ENCODE measurements around the gene ASAP2.
"Not testable (repeated sequence)": the region's sequence is repeated elsewhere in the genome, so short reads cannot be mapped to it uniquely, and the experiment has no call there.

The ASAP2 gene

GRCh38 chr2:9212661-9213411 lies 6.2 kb downstream of the ASAP2 start:
- DNase-seq: no peak

DNA sequence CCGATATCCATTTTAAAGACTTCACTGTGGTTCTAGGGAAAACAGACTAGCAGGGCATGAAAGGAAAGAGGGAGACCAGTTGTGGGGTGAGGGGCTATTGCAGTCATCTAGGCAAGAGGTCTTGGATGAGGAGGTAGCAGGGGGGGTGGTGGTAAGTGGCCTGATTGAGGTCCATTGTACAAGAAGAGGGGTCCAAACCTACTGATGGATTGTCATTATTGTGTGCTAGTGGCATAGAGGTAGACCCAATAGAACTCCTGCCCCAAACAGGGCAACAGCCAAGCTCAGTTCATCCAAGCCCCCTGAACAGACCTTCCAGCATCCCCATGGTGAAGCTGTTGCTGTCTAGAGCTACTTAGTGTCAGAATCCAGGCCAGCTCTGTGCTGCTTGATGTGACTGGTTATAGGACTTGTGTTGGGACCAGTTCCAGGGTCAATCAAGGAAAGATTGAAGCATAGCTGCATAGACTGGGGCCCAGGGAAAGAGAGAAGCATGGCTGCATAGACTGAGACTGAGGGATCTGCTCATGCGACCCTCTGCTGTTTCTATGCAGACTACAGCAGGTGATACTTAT lies 7.0 kb downstream of the ASAP2 start:
- DNase-seq: no peak

- no peak for DNase-seq
Measured at GRCh38 chr2:9214873-9215272, 8.3 kb downstream of the ASAP2 start.

DNA sequence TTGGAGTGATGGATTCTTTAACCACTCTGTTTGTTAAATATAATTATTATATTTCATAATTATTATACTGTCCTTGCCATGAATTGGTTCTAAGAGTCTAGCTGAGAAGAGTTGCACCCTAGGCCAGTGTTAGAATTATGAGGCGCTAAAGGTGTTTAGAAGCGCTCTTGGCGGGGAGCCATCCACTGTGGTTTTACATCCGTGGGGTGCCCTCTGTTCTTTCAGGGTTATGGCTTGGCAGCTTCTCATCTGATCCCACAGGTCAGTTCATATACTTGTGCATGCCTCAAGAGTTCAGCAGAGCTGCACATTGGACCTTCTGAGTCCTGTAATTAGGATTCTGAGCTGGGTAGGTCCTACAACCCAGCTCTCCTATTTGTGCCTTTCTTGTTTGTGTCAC lies 9.1 kb downstream of the ASAP2 start:
- DNase-seq: no peak

DNA sequence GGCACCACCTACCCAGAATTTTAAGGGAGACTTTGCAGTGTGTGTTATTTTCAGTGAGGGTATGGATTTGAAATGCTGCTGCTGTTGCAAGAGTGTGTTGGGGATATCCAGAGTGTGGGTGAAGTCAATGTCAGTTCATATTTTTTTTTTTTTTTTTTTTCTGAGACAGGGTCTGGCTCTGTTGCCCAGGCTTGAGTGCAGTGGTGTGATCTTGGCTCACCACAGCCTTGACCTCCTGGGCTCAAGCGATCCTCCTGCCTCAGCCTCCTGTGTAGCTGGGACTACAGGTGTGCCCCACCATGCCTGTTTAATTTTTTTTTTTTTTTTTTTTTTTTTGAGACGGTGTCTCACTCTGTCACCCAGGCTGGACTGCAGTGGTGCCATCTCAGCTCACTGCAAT lies 9.5 kb downstream of the ASAP2 start:
- not testable (repeated sequence) for DNase-seq

- DNase-seq: no peak
Measured at GRCh38 chr2:9217838-9218770, 11.5 kb downstream of the ASAP2 start.

DNA sequence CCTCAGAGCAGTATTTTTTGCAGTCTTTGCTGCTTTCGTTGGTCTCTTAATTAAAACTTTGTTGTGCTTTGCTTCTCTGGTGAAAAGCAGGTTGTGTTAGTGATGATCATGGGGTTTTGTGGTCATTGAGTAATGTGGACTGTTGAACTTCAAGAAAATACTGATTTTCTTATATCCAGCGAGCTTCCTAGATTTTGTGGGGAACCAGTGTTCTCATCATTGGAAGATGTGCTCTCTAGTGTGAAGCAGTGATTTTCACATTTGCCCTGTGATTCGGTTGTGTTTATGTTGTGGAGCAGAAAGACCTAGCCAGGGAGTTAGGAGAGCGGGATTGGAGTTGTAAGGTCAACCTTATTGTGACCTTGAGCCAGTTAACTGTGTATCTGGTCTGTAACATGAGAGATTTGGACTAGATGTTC lies 12.4 kb downstream of the ASAP2 start:
- no peak for DNase-seq

GRCh38 chr2:9220201-9220600 lies 13.6 kb downstream of the ASAP2 start:
- no peak for DNase-seq

- no peak for DNase-seq
Measured at GRCh38 chr2:9221223-9221622, 14.6 kb downstream of the ASAP2 start.

DNA sequence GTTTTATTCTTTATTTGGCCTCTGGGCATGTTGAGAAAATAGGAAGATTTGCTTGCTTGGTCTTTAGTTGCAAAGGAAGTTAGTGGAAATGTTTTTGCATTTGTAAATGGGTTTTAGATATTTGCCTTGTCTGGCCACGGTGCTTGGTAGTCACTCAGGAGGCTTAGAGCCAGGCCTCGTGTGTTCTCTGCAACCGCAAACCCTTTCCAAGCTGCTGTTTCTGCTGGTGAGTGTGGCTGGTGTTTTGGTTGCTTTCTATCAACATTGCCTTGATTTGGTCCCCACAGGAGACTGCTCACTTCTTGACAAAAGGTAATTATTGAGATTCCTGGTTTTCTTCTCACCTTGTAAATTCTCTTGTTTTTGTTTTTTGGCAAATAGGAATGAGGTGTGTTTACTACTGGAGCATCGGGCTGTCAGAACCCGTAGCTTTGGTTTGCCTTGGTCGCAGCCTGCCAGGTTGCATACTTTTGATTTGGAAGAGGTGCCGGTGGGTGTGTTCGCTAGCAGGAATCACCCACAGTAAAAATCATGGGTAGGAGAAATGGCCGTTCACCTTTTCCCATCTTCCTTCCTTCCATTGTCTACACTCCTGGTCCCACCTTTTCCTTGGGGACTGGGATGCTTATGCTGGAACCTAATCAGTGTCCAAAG lies 15.8 kb downstream of the ASAP2 start:
- DNase-seq: no peak

- DNase-seq: no peak
Measured at GRCh38 chr2:9222893-9223287, 16.3 kb downstream of the ASAP2 start.

DNA sequence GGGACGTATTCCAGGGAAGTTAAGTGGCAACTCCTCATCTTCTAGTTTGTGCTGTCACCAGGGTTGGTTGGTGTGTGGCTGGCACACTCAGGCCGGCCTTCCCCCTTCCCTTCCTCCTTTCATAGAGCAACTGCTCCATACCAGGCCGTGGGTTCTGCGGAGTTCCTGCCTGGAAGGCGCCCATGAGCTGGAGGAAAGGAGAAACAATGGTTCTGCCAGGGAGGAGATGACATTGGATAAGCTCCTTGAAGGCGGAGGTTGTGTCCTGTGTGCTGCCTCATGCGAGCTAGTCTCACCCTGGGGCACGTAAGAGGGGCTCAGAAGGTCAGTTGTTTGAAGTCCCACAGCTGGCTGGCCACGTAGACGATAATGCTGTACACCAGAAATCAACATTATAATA lies 19.2 kb downstream of the ASAP2 start:
- no peak for DNase-seq

GRCh38 chr2:9226458-9227380 lies 20.1 kb downstream of the ASAP2 start:
- DNase-seq: no peak

GRCh38 chr2:9228088-9228751 lies 21.6 kb downstream of the ASAP2 start:
- DNase-seq: no peak

- no peak for DNase-seq
Measured at GRCh38 chr2:9228781-9229469, 22.3 kb downstream of the ASAP2 start.

GRCh38 chr2:9229470-9229820 lies 22.8 kb downstream of the ASAP2 start:
- no peak for DNase-seq

DNA sequence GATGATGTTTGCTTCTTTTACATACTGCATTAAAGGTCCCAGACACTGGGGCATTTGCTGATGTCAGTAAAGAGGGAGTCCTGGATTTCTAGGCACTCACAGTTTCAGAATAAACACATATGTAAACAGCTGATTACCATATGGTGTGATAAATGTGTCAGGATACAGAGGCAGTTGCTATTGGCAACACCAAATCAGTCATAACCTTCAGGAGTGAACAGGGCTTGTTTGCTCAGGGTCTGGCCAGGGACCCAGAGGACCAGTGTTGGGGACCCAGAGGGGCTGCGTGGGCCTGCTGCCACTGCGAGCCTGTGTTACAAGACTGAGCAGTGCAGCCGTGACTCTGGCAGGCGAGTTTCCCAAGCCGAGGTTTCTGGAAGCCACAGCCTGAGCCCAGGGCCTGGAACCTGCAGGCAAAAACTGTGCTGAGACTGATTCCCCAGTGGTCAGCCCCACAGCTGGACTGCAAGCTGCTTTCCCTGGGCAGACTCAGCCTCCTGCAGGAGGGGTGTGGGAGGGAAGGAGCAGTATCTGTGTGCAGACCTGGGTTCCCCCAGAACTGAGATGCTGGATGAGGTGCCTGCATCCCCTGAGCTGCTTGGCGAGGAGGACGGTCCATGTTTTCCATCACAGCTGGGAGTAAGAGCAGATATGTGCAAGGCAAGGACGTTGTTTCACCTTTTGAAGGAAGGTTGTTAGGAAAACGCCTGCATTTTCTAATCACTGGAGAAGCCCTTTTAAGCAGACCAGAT lies 23.6 kb downstream of the ASAP2 start:
- DNase-seq: no peak

DNA sequence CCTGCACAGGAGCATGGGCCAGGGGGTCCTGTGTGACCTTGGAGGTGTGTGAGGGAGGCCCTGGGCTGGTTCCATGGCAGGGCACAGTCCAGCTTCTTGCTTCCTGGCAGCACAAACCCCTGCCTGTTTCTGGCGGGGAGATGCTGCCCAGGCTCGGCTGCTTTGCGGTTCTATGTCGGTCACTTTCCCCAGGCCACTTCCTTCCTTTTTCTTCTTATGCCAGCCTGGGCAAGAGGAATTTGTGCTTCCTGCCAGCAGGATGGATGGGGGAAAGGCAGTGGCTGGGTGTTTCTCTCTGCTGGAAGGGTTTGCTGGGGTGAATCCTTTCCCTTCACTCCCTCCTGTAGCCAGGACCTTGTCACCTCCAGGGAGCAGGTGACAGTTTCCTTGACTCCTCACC lies 24.3 kb downstream of the ASAP2 start:
- DNase-seq: no peak

DNA sequence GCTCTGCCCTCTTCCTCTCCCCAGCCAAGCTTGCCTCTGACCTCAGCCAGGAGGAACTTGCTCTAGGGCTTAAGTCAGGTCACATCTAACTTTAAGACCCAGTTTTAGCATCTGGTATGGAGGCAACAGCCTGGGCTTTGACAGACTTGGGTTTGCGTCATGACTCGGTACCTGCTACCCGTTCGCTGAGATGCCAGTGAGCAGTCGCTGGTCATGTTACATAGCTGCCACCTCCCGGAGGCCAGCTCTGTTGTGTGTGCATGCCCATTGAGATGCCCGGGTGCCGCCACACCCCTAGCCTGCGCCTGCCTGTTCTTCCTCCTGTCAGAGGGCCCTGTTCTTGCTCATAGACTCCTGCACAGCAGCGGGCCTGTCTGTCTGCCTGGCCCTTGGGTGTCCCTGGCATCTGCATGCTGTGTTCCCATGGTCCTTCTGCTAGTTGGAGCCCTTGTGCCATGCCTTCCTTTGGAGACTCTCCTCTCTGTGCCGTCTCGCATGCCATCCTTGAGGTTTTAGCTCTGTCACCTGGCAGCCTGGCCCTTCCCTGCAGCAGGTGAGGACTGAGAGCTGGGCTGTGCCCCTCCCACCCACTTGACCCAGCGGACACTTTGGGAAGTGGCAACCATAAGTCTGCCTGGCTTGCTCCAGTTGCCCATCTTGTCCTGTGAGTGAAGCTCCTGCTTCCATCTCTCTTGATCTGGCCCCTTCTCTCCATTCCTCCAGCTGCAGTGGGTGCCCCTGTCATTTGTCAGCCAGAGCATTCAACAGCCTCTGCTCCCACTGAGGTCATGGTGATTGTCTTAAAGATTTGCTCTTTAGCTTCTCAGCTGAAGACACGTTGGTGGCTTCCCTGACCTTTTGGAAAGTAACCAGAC lies 24.9 kb downstream of the ASAP2 start:
- no peak for DNase-seq

All from stimulated activated CD4-positive, alpha-beta T cell treated with anti-CD3 and anti-CD28 coated beads, Interleukin-4, amount 100 ng/mL, for 1 hour (primary cell).